HG03520 (cell line): ENCODE results near the gene NPFF.
"Not testable (repeated sequence)": the region's sequence is repeated elsewhere in the genome, so short reads cannot be mapped to it uniquely, and the experiment has no call there.

ENCODE experiments used
- ATAC-seq: cut with Tn5 transposase; IDR thresholded peaks from one replicate; pipeline ENCODE4 v1.9.1; 2021; ENCODE audit warnings: mild to moderate bottlenecking, moderate library complexity; ENCODE audit not compliant: unreplicated experiment

NPFF gene

GRCh38 chr12:53506881-53507602 lies at the start of gene NPFF:
NPFF (minus strand) TSS chr12:53507484; CDS start chr12:53507474, 10 bp downstream.
- ATAC-seq = no peak

GRCh38 chr12:53552361-53553327 lies 45.4 kb upstream of the NPFF start:
- no peak for ATAC-seq

GRCh38 chr12:53551889-53552291 lies 44.6 kb upstream of the NPFF start:
- no peak for ATAC-seq

- no peak for ATAC-seq
Observed at GRCh38 chr12:53550595-53550994, 43.3 kb upstream of the NPFF start.

GRCh38 chr12:53550131-53550530 lies 42.8 kb upstream of the NPFF start:
- not testable (repeated sequence) for ATAC-seq

GRCh38 chr12:53548354-53548753 lies 41.1 kb upstream of the NPFF start:
- not testable (repeated sequence) for ATAC-seq

- ATAC-seq = no peak
Observed at GRCh38 chr12:53543539-53543938, 36.3 kb upstream of the NPFF start.

- ATAC-seq = no peak
Observed at GRCh38 chr12:53539526-53539925, 32.2 kb upstream of the NPFF start.

GRCh38 chr12:53538209-53538689 lies 31.0 kb upstream of the NPFF start:
- ATAC-seq = no peak

GRCh38 chr12:53536962-53537361 lies 29.7 kb upstream of the NPFF start:
- ATAC-seq = no peak

GRCh38 chr12:53533471-53533870 lies 26.2 kb upstream of the NPFF start:
- no peak for ATAC-seq

- ATAC-seq = no peak
Observed at GRCh38 chr12:53532524-53533445, 25.5 kb upstream of the NPFF start.

- ATAC-seq = no peak
Observed at GRCh38 chr12:53532021-53532420, 24.7 kb upstream of the NPFF start.

- ATAC-seq = no peak
Observed at GRCh38 chr12:53530920-53531319, 23.6 kb upstream of the NPFF start.

- ATAC-seq = no peak
Observed at GRCh38 chr12:53530061-53530460, 22.8 kb upstream of the NPFF start.

- ATAC-seq = no peak
Observed at GRCh38 chr12:53524476-53524875, 17.2 kb upstream of the NPFF start.

- no peak for ATAC-seq
Observed at GRCh38 chr12:53523131-53523530, 15.8 kb upstream of the NPFF start.

- ATAC-seq = no peak
Observed at GRCh38 chr12:53518381-53518780, 11.1 kb upstream of the NPFF start.

- ATAC-seq = no peak
Observed at GRCh38 chr12:53516758-53517455, 9.6 kb upstream of the NPFF start.

- ATAC-seq = no peak
Observed at GRCh38 chr12:53515291-53515680, 8.0 kb upstream of the NPFF start.
